NCI-H748 treated with DMSO at 0.1 percent for 48 hours (cell line): ENCODE results near the gene MYCBP2.
"Not testable (repeated sequence)": the region's sequence is repeated elsewhere in the genome, so short reads cannot be mapped to it uniquely, and the experiment has no call there.

ENCODE experiments used
- DNase-seq: peaks from one replicate; lab custom pipeline; 2025; lab: John Stamatoyannopoulos, UW

The MYCBP2 gene

GRCh38 chr13:77335543-77335942, 8.6 kb upstream of the MYCBP2 start:
- no peak for DNase-seq

GRCh38 chr13:77333594-77333993, 6.7 kb upstream of the MYCBP2 start:
- DNase-seq = no peak

- DNase-seq = no peak
Measured at GRCh38 chr13:77331421-77331820, 4.5 kb upstream of the MYCBP2 start.

GRCh38 chr13:77329911-77330584, 3.2 kb upstream of the MYCBP2 start:
- peak; percentile 55 for DNase-seq

GRCh38 chr13:77329133-77329910, 2.4 kb upstream of the MYCBP2 start:
- DNase-seq = peak; percentile 60

- DNase-seq = no peak
Measured at GRCh38 chr13:77328819-77329132, 1.9 kb upstream of the MYCBP2 start.

- DNase-seq = no peak
Measured at GRCh38 chr13:77325371-77325980, 1.4 kb downstream of the MYCBP2 start.

GRCh38 chr13:77323858-77324257, 3.0 kb downstream of the MYCBP2 start:
- DNase-seq = no peak

- DNase-seq = no peak
Measured at GRCh38 chr13:77319536-77319935, 7.4 kb downstream of the MYCBP2 start.

- no peak for DNase-seq
Measured at GRCh38 chr13:77318741-77319140, 8.2 kb downstream of the MYCBP2 start.

GRCh38 chr13:77316430-77316829, 10.5 kb downstream of the MYCBP2 start:
- DNase-seq = no peak

GRCh38 chr13:77315509-77315908, 11.4 kb downstream of the MYCBP2 start:
- not testable (repeated sequence) for DNase-seq

GRCh38 chr13:77313923-77314322, 13.0 kb downstream of the MYCBP2 start:
- DNase-seq = no peak

- no peak for DNase-seq
Measured at GRCh38 chr13:77312311-77312710, 14.6 kb downstream of the MYCBP2 start.

GRCh38 chr13:77310579-77311279, 16.2 kb downstream of the MYCBP2 start:
- DNase-seq = no peak

- DNase-seq = no peak
Measured at GRCh38 chr13:77310161-77310560, 16.7 kb downstream of the MYCBP2 start.

GRCh38 chr13:77309254-77309653, 17.6 kb downstream of the MYCBP2 start:
- no peak for DNase-seq

GRCh38 chr13:77306458-77306857, 20.4 kb downstream of the MYCBP2 start:
- DNase-seq = no peak

- no peak for DNase-seq
Measured at GRCh38 chr13:77305266-77305665, 21.6 kb downstream of the MYCBP2 start.

GRCh38 chr13:77300176-77301037, 26.5 kb downstream of the MYCBP2 start:
- DNase-seq = no peak

- no peak for DNase-seq
Measured at GRCh38 chr13:77299587-77299986, 27.3 kb downstream of the MYCBP2 start.

GRCh38 chr13:77298426-77298825, 28.5 kb downstream of the MYCBP2 start:
- DNase-seq = no peak
